Subcutaneous adipose tissue (tissue), 4 donors: Measurements from ENCODE around the gene DEDD. TPM values are rescaled to one million over a fixed set of nuclear protein-coding genes. Genes with fewer than 3 reads are reported as not detected.

Experiments used
- CTCF ChIP-seq: fragments of 450-650 bp; IDR thresholded peaks from one replicate; pipeline ENCODE4 v1.5.1; 2016; ENCODE audit warnings: low read depth, mild to moderate bottlenecking, control low read depth, antibody characterized with exemption, moderate library complexity
- total RNA-seq, 4 donors: library from RNA; depleted of rRNA; stranded (reverse); fragments of >200 nt; gene quantifications; one replicate each; pipeline ENCODE4 v1.1.0, GENCODE V29; 2016

Gene DEDD
- total RNA-seq, 4 donors from 2014 or later, result 25.2 to 36.8 (median 36.4) TPM

- TF ChIP-seq CTCF, result no peak
Measured at GRCh38 chr1:161168906-161169305, 36.4 kb upstream of the DEDD start.

- TF ChIP-seq CTCF, result no peak
Measured at GRCh38 chr1:161166669-161167548, 34.4 kb upstream of the DEDD start.

- TF ChIP-seq CTCF, result no peak
Measured at GRCh38 chr1:161165742-161166668, 33.5 kb upstream of the DEDD start, which contains the start of gene PPOX. PPOX (plus strand) TSS chr1:161166426; CDS start chr1:161166848, 422 bp downstream.

GRCh38 chr1:161164901-161165610 is 32.6 kb upstream of the DEDD start:
- no peak for TF ChIP-seq CTCF

- no peak for TF ChIP-seq CTCF
Measured at GRCh38 chr1:161163793-161164192, 31.3 kb upstream of the DEDD start.

GRCh38 chr1:161162806-161163205 is 30.3 kb upstream of the DEDD start:
- TF ChIP-seq CTCF, result no peak
